GM12874 (cell line): ENCODE measurements around the gene ALAS2.

Experiments
- CTCF ChIP-seq: IDR thresholded peaks from 2 replicates; pipeline ENCODE4 v1.5.1; 2011; ENCODE audit warnings: low read depth, mild to moderate bottlenecking, control low read depth, low read length, moderate library complexity; ENCODE audit not compliant: insufficient read depth

ALAS2 gene

GRCh38 chrX:55011294-55011693 lies 19.5 kb downstream of the ALAS2 start:
- no peak for TF ChIP-seq CTCF

DNA sequence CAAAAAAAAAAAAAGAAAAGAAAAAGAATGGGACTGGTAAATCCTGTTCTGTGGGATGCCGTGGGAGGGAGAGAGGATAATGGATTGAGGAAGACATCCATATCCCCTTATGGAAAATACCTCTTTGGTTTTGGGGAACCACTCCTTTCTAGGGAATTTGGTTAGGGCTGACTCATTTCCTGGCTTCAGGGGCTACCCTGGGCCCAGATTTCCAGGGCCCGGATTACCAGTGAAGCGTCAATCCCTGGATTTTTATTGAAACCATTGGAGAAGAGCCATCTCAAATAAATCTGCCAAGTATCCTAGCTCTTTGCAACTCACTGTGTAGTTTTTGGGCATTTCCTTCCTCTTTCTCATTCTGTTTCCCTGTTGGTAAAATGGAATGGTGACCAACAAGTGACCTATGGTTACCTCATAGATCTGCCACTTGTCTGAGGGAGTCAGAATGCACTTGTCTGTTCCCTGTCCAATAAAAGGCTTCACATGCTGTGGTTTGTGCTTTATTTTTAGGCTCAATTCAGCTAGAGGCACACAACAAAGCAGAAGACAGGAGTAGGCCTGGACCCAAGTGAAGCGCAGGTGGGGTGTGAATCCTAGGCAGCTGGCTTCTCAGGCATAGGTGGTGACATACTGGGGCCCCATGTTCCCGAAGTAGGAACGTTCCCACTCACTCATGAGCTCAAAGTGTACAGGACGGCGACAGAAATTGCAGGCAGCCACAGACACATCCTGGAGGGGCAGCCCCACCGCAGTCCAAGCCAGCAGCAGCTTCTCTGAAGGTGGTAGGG lies 22.0 kb downstream of the ALAS2 start:
- no peak for TF ChIP-seq CTCF

DNA sequence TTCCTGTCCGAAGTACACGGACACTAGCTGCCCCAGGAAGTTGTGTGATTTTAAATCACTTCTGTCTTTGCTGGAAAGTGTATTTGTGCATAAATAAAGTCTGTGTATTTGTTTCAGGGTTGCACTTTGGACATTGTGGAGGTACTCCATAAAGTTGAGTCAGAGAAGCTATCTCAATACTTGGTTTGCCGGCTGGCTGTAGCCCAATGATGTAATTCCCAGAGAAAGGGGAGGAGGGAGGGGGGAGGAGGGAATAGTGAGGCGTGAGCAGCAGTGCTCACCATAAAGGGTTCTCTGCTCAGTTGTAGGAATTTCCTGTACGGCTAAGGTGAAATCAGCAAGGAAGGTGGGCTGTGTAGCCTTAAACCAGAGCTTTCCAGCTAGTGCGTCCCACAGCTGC lies 23.1 kb downstream of the ALAS2 start:
- no peak for TF ChIP-seq CTCF

- no peak for TF ChIP-seq CTCF
Observed at GRCh38 chrX:55006827-55007621, 23.8 kb downstream of the ALAS2 start.

- TF ChIP-seq CTCF = no peak
Observed at GRCh38 chrX:55005256-55005655, 25.5 kb downstream of the ALAS2 start.

DNA sequence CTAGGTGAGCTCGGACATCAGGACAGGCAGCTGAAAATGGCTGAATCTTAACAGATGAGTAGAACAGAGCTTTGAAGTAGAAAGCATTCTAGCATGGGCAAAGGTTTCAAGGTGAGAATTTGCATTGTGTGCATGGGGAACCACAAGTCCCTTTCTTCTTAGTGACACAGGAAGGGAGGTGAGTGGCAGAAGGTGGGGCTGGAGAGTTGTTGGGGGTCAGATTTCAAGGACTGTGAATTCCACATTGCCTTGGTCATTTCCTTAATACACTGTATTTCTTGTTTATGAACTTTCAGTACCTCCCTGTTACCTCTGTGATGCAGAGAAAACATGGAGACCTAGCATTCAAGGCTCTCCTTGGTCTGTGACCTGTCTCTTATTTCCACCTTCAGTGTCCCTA lies 26.5 kb downstream of the ALAS2 start:
- TF ChIP-seq CTCF = no peak

- no peak for TF ChIP-seq CTCF
Observed at GRCh38 chrX:54999717-55000598, 30.8 kb downstream of the ALAS2 start, which contains the start of gene APEX2. Gene APEX2, plus strand, starts transcription at chrX:55000363. Its CDS starts 60 bp downstream, at chrX:55000423.
